Measurements from ENCODE around the gene GRIK1. TPM values are rescaled to one million over a fixed set of nuclear protein-coding genes. Genes with fewer than 3 reads are reported as not detected.
"Not testable (repeated sequence)": the region's sequence is repeated elsewhere in the genome, so short reads cannot be mapped to it uniquely, and the experiment has no call there.

GRIK1 gene
- total RNA-seq, 1 donor from 2014 or later: 0.99 TPM

DNA sequence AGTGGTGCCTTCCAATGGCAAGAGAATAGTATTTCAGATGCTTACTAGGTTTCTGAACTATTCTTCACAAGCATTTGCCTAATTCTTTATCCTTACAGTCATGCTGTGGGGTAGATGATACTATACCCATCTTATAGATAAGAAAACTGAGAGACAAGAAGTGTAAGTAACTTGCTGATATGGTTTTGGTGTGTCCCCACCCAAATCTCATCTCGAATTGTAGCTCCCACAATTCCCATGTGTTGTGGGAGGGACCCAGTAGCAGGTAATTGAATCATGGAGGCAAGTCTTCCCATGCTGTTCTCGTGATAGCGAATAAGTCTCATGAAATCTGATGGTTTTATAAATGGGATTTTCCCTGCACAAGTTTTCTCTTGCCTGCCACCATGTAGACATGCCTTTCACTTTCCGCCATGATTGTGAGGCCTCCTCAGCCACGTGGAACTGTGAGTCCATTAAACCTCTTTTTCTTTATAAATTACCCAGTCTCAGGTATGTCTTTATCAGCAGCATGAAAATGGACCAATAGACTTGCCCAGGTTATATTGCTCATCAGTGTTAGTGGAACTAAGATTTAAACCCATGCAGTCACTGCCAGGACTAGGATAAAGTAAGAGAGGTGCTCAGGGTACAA, 298.7 kb downstream of the GRIK1 start:
- DNase-seq: no peak

DNA sequence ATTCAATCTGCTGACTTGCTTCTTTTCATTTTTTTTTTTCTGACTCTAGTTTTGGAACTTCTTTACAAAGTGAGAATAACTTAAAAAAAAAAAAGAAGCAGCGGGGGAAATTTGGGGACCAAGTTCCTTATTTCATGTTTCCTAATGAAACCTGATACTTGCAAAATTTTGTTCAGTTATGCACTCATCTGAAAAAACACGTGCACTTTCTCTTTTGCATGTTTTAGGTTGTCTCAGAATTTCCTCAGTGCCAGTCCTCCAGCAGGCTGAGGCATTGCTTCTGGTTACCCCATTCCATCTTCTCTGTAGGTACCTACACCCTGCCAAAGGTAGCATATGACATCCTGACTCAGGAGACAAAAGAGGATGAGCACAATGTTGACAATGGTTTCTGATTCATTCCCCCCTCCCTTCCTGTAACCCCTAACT, 299.7 kb downstream of the GRIK1 start:
- DNase-seq: no peak

DNA sequence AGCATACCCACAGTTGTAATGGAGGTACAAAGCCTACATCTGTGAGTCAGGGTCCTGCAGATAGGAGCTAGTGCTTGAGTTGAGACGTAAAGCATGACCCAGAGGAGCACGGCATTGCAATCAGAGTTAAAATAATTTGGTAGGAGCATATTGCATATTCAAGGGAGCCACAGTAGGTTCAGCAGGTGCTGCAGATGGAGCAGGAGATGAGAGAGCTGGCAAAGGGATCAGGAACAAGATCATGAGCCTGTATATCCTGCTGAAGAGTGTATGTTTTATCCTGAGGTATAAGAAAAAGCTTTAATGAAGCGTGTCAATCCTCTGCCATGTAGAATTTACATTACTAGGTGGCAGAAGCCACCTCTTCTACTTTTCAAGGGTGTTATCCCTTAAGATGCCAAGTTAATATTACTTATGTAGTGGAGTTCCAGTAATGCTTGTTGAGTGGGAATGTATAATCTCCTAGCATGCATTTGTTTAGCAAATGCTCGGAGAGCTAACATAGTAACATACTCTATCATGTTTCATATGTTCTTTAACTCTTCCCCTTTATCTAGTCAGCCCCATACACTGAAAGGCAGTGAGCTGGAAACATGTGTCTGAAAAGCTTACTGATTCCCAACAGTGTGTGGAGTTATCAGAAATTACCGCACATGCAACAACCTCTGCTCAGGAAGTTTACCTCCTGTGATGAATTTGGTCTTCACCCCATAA, 300.3 kb downstream of the GRIK1 start:
- no peak for DNase-seq

GRCh38 chr21:29638761-29639327, 301.0 kb downstream of the GRIK1 start:
- no peak for DNase-seq

DNA sequence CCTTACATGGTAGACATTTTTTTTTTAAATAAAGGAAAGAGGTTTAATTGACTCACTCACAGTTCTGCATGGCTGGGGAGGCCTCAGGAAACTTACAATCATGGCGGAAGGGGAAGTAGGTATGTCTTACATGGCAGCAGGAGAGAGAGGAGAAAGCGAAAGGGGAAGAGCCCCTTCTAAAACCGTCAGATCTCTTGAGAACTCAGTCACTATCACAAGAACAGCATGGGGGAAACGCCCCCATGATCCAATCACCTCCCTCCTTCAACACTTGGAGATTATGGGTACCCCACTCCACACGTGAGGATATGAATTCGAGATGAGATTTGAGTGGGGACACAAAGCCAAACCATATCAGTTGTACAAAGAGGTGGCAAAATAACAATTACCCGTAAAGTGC, 301.7 kb downstream of the GRIK1 start:
- no peak for DNase-seq

- DNase-seq: no peak
Observed at GRCh38 chr21:29637553-29637952, 302.2 kb downstream of the GRIK1 start.

GRCh38 chr21:29637134-29637533, 302.7 kb downstream of the GRIK1 start:
- no peak for DNase-seq

DNA sequence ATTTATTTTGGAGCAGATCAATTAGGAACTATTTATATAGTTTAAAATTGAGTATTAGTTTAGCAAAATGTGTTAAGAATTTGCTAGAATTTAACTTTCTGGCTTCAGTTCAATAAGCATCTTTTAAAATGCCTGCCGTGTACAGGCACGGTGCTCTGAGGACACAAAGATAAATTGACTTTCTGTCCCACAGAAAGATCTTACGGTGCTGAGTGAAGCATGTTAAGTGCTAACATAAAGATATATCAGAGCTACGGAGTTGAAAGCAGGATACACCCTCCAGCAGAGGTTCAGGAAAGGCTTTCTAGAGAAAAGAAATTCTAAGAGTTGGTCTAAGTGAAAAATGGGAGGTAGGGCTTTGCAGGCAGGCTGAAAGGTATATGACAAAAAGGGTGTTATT, 305.4 kb downstream of the GRIK1 start:
- no peak for DNase-seq

DNA sequence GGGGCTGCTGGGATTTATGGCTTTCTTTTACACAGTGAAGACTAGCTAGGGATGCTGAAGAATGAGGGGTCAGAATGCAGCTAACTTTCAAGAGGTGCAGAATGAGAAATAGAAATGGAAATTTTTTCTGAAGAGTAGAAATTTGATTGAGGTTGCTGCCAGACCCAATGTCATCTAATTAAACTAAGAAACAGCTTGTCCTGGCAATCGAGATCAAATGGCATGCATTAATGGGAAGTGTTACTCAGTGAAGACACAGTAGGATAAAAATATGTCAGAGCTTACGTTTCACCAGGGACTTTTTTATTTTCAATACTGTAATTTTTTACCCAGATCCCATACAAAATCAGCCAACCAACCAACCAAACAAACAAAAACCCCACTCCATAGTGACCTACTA, 306.0 kb downstream of the GRIK1 start:
- no peak for DNase-seq

GRCh38 chr21:29630441-29630840, 309.4 kb downstream of the GRIK1 start:
- no peak for DNase-seq

GRCh38 chr21:29627905-29628304, 311.9 kb downstream of the GRIK1 start:
- no peak for DNase-seq

DNA sequence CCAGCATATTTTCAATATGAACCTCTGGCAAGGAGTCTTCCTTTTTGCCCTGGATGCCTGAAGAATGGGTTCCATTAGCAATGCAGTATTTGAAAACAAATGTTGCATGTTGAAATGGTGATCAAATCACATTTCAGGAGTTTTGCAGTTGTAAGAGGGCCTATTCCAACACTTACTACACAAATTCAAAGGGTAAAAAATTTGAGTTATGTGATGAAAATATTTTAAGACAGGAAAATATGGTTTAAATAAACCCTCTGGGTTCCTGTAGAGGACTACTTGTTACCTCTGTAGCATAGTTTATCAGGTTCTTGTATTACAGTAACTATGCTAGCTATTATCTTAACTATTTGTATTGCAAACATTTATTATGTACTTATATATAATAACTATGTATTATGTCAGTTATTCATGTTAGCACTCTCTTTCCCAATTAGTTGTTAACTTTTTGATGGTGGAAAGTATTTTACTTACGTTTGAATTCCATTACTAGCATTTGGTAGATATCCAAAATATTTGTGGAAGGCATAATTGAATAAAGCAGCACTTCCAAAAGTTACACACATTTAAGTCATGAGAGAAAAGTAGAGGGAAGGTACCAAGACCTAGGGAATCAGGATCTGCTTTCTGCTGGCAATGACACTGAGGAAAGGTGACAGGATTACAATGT, 312.9 kb downstream of the GRIK1 start:
- DNase-seq: no peak

DNA sequence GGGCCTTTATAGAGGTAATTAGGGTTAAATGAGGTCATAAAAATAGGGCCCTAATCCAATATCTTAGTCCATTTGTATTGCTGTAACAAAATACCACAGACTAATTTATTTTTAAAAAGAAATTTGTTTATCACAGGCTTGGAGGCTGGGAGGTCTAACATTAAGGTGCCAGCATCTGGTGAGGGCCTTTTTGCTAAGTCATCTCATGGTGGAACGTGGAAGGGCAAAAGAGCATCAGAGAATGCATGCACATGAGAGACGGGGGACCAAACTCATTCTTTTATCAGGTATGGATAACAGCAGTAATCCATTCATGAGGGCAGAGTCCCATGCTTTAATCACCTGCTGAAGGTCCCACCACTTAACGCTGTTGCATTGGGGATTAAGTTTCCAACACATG, 313.8 kb downstream of the GRIK1 start:
- DNase-seq: no peak

- DNase-seq: no peak
Observed at GRCh38 chr21:29624776-29625175, 315.0 kb downstream of the GRIK1 start.

DNA sequence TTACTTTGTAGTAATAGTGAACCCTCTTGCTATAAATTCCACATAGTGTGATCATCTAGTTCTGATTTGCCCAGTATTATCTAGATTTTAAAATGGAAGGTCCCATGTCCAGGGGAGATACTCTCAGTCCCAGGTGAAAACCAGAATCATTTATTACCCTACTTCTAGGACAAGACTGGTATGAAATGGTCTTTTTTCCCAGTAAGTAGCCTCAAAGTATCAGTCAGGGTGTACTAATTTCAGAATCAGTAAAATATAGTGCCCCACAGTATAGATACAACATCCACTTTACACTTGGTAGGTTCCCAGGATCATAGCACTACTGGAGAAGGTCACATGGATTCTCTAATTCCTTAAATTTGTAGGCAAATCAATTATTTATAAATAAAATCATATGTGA, 318.3 kb downstream of the GRIK1 start:
- no peak for DNase-seq

GRCh38 chr21:29616209-29616751, 323.5 kb downstream of the GRIK1 start:
- DNase-seq: no peak

DNA sequence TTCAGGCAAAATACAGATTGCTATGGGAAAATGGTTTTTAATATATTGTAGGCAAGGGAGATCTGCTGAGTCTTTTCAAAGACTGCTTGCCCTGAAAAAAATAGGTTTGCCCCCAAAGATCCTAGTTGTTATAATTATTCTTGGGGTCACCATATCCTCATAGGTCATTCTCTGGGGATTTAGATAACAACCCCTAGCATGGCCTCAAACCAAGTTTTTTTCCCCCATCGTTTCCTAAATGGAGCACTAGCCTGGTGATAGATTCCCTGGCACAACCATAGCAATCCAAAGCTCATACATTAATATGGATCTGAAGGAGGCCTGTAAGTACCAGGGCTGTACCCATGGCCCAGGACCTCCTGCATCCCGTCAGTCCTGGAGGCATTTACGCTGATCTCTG, 325.9 kb downstream of the GRIK1 start:
- DNase-seq: no peak

DNA sequence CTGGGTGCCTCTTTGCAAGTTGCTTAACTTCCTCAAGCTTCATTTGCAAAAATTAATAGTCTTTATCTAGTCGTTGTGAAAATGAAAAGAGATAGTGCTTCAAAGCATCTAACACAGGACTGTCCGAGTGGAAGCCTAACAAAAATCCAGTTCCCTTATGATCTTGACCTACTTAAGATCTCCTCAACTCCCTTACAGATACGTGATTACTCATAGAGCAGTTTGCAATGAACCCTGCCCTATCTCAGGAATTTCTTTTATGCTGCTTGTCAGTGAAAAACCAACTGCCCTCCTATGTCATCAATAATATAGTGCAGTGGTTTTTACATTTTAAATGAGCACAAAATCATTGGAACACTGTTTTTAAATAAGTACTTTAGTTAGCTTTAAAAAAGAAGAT, 326.8 kb downstream of the GRIK1 start:
- no peak for DNase-seq

DNA sequence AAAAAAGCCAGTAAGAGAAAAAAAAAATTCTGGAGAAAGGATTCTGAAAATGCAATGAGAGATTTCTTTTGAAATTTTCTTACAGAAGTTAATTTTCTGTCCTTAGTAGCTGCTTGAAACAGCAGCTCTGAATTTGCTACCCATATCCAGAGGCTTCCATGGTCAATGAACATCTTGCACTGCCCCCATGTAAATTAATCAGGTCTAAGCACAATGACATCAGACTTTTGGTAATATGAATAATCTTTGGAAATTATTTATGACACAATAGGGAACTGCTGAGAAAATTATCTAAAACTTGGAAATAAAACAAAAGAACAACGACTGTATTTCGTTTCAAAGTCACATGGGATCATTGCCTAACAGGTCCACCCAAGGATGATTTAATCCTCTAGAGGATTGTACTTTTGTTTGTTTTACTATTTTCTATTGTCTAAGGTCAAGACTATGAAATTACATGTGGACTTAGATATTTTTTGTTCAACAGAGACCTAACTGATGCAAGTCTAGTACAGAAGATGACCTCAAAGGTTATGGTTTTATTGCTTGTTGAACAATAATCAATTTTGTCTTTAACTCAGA, 328.9 kb downstream of the GRIK1 start:
- DNase-seq: peak; percentile 37

GRCh38 chr21:29606613-29607012, 333.2 kb downstream of the GRIK1 start:
- DNase-seq: no peak

GRCh38 chr21:29605219-29605618, 334.6 kb downstream of the GRIK1 start:
- DNase-seq: not testable (repeated sequence)

DNA sequence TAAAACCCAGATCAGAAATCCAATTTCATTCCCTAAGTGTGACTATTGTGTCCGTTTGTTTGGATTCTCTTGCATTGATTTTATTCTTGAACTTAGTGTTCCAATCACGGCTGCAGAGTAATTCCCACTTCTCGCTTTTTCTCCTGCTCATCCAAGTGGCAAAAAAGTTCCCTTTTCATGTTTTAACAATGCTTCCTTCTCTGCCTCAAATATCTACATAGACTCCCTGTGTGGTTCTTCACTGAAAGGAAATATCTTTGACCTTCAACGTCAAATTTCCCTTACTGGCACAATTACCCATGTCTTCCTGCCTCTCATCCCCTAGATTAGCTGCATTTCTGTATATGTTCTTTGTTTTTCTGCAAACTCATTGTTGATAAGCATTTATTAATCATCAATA, 335.7 kb downstream of the GRIK1 start:
- no peak for DNase-seq

DNA sequence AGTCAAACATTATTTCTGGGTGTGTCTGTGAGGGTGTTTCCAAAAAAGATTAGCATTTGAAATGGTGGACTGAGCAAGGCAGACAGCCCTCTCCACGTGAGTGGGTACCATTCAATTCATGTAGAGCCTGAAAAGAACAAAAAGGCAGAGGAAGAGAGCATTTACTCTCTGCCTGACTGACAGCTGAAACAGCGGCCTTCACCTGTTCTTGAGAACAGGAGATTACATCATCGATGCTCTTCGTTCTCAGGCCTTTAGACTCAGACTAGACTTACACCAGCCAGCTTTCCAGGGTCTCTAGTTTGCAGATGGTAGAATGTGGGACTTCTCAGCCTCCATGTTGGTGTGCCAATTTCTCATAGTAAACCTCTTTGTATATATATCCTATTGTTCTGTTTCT, 338.7 kb downstream of the GRIK1 start:
- DNase-seq: no peak

Data from skin of body (tissue), 2 donors.